C4-2B (cell line): ENCODE data around the gene GGA3.

Source experiments
- H3K27ac ChIP-seq: fragments of 450-650 bp; 2 replicates; pipeline ENCODE4 v1.5.1; 2017
- CTCF ChIP-seq: fragments of 450-650 bp; conservative IDR thresholded peaks from 2 replicates; pipeline ENCODE4 v1.5.1; 2017; ENCODE audit warnings: mild to moderate bottlenecking
- ZFX ChIP-seq: fragments of 450-650 bp; IDR thresholded peaks from 2 replicates; pipeline ENCODE4 v1.6.1; 2017

Gene GGA3

GRCh38 chr17:75240394-75241142 is 20.8 kb downstream of the GGA3 start:
- no peak overlapping the region for H3K27ac ChIP-seq
- TF ChIP-seq CTCF (peak; percentile 70), ZFX (no peak)

DNA sequence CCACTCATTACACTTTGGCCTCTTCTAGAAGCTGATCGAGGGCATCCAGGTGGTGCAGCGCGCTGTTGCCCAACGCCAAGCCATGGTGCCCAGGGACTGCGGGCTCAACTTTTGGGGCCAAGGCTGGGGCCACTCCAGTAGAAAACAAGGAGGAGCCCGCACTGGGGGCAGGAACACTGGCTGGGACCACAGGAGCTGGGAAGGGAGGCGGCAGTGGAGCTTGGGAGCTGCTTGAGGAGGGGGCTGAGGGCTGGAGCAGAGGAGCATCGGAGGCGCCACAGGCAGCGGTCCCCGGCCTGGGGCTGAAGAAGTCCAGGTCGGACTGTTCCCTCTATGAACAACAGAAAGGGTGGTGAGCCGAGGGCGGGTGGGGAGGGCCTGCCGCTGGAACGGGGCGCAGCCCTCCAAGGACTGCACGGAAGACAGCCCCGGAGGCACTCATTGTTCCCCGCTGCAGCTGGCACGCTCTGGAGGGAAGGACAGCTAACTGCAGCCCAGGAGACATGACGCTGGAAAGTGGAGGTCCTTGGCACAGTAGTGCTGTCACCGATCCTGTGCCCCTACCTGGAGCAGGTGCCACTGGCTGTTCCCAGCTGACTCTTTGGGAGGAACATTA is 21.5 kb downstream of the GGA3 start:
- no peak overlapping the region for H3K27ac ChIP-seq
- TF ChIP-seq CTCF (no peak), ZFX (no peak)

- TF ChIP-seq ZFX (no peak), CTCF (no peak)
- no peak overlapping the region for H3K27ac ChIP-seq
These were observed 22.2 kb downstream of the GGA3 start for GRCh38 chr17:75239214-75239613.

DNA sequence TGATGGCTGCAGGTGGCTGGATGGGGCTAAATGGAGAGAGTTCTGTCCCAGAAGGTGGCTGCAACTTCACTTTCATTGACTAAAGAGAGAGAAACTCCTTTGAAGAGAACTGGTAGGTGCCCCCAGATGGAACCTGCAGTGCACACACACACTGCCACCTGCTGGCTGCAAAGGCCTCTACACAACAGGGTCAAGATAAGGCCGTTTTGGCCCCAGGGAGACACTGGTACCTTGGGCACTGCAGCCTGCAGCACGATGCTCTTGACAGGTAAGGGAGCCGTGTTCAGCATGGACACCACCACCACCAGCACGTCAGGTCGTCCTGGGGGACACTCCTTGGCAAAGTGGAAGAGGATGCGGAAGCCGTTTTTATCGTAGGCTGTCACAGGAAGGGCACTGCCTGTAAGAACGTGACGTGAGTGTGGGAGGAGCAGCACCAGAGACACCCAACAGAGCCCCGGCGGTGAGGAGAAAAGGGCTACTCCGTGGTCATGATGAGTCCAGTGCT is 22.7 kb downstream of the GGA3 start:
- TF ChIP-seq CTCF (peak; percentile 94), ZFX (no peak)
- H3K27ac ChIP-seq, result no peak overlapping the region

DNA sequence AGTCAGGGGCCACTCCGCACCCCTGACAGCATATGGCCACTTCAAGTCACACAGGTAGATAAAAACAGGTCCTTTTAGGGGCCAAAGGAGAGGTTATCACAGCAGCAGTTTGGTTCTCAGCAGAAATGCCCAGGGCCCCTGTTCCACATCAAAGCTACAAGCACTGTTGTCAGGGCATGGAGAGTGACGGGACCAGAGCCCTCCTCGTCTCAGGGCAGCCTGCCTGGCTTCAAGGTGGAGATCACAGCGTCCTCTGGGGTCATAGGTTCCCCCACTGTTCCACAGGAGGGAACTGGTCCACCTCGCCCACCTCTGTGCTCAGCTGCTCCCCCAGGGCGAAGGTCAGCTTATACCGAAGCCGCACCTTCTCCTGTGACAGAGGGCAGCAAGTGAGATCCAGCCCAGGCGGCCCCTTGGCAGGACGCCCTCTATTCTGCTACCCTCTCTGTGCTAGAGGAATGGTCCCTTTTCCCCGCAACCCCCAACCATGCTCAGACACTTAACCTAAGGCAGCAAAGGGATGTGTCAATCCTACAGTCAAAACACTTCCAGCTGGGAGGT is 23.3 kb downstream of the GGA3 start:
- no peak for TF ChIP-seq CTCF
- H3K27ac ChIP-seq, result no peak overlapping the region

- no peak for TF ChIP-seq ZFX
- no peak overlapping the region for H3K27ac ChIP-seq
These were observed 24.0 kb downstream of the GGA3 start for GRCh38 chr17:75237100-75238014.

- no peak overlapping the region for H3K27ac ChIP-seq
- no peak for TF ChIP-seq CTCF
- TF ChIP-seq ZFX, result no peak
These were observed 28.6 kb downstream of the GGA3 start for GRCh38 chr17:75232786-75233185.
